Activated T-cell treated with anti-CD3 and anti-CD28 coated beads, Interleukin-2, amount 50 U/mL, for 72 hours (primary cell): ENCODE data around the gene PLPPR5. TPM values are rescaled to one million over a fixed set of nuclear protein-coding genes. Genes with fewer than 3 reads are reported as not detected.
A peak's percentile ranks its signal among the peaks of the same experiment; 100 is the strongest.

Experiments
- ATAC-seq, 2 donors: fragments of 150-1000 bp; cut with Tn5 transposase; replicated peaks in 1 of 2; 2 replicates each; pipeline ENCODE4 v1.10.0; 2021; ENCODE audit warnings: moderate library complexity in 2 of 2, mild to moderate bottlenecking in 1 of 2
- DNase-seq, 2 donors: peaks; one replicate each; pipeline ENCODE4 v3.0.0; 2021 to 2022; ENCODE audit warnings: mixed read lengths in 1 of 2
- H3K27ac Mint-ChIP-seq: one replicate; pipeline ENCODE4 v1.8.0; 2022; ENCODE audit warnings: mild to moderate bottlenecking, moderate library complexity, mixed read lengths
- H3K27me3 Mint-ChIP-seq: one replicate; pipeline ENCODE4 v1.8.0; 2022; ENCODE audit warnings: low read depth, mixed read lengths
- H3K36me3 Mint-ChIP-seq, 2 donors: one replicate each; pipeline ENCODE4 v1.8.0; 2022; ENCODE audit warnings: mixed read lengths in 2 of 2, mild to moderate bottlenecking in 1 of 2; ENCODE audit not compliant: insufficient read depth in 2 of 2
- H3K4me1 Mint-ChIP-seq: one replicate; pipeline ENCODE4 v1.8.0; 2022; ENCODE audit warnings: low read depth, mixed read lengths
- H3K4me3 Mint-ChIP-seq, 2 donors: one replicate each; pipeline ENCODE4 v1.8.0; 2022; ENCODE audit warnings: mild to moderate bottlenecking in 2 of 2, mixed read lengths in 2 of 2, moderate library complexity in 2 of 2
- H3K9me3 Mint-ChIP-seq, 2 donors: one replicate each; pipeline ENCODE4 v1.8.0; 2022; ENCODE audit warnings: mixed read lengths in 2 of 2
- total RNA-seq, 2 donors: library from RNA; stranded (reverse); gene quantifications; one replicate each; pipeline ENCODE4 v1.2.3, GENCODE V29; 2022

The PLPPR5 gene
- total RNA-seq, 2 donors from 2014 or later: not detected

DNA sequence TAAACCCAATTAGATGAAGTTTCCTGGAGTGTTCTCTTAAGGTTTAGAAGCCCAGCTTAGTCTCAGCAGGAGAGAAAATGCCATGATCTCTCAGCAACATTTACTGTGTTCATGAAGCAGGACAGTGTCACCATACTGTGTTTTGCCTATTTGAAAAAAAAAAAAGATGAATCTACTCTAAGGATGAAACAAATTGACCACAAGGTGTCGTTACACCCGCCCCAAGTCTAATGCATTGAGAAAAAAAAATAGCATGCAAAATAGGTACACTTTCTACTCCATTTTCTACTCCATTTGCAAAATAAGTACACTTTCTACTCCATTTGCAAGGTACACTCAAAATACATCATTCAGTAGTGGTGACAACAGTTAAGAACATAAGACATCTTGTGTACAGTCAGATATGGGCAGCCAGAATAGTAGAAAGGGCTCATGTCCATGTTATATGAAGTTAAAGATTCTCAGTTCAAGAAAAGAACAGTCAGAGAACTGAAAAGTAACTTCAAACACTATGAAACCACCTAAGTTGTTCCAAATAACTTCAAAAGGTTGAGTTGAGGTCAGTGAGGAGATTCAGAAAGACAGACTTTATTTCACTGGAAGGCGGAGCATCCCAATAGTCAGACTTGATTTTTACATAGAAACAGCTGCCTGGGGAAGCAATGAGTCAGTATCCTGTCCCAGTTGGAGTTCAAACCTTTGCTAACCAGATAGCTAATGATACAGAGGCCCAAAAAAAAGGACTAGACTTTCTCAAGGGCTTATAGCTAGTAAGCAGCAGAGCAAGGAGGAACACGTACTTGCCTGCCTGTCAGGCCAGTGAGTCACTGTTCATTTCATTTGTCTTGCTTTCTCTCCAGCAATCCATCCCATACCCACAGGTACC lies 13.3 kb downstream of the PLPPR5 start:
- DNase-seq: peak in 1 of 2 donors; percentile 18
- Mint-ChIP-seq H3K27me3 (no peaks in the 10 kb centered on the region), H3K36me3 (no peaks in the 10 kb centered on the region), H3K4me1 (peaks cover 15% of the 10 kb centered on the region), H3K4me3 (peak overlapping the region; percentile 11 to 44), H3K27ac (peak overlapping the region; percentile 11), H3K9me3 (no peaks in the 10 kb centered on the region)
- ATAC-seq: peak; percentile 82 to 88

DNA sequence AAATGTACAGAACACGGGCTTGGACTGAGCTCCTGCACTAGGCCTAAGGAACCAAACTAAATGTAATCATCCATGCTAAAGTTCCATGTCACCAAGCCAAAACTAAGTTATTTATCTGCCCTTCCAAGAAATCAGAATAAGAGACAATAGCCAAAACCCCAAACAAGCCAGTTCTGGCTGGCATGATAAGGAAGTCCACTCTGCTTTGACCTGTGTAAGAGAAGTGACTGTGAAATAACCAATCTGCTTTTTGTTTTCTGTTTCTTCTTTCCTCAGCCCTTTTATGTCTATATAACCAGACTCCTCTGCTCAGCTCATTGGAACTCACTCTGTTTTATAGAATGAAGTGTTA lies 15.1 kb downstream of the PLPPR5 start:
- Mint-ChIP-seq H3K36me3 (no peaks in the 10 kb centered on the region), H3K4me1 (peaks cover 15% of the 10 kb centered on the region), H3K9me3 (no peaks in the 10 kb centered on the region), H3K27ac (peak overlapping the region; percentile 42), H3K4me3 (no peak overlapping the region), H3K27me3 (no peaks in the 10 kb centered on the region)
- no peak for DNase-seq
- ATAC-seq: no peak

DNA sequence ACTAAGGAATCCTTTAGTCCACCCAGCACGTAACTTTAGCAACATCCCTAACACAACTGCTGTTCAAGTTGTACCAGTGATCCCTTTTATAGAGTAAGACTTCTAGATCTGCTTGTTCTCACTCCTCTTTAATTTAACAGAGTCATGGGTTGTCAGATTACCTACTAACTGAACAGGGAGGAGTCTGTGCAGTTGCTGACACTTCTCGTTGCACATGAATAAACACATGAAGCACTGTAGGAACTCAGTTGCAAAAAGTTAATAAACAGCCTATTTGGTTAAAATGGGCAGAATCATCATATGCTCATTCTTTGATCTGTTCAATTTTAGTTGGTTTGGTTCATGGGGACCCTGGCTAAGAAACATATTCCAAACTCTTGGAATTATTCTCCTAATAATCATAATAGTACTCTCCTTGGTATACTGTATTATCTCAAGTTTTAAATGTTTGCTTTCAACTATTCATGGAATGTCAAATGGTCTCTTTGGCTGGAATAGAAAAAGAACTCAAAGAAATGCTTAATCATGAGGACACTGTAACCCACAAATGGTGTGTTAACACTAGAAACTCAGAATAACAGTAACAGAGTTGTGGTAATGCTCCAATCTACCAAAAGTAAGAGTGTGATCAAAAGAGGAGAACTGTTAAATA lies 15.6 kb downstream of the PLPPR5 start:
- ATAC-seq (no peak), DNase-seq (no peak)
- no peak overlapping the region for H3K27ac Mint-ChIP-seq
- no peak overlapping the region for H3K4me3 Mint-ChIP-seq
- H3K9me3 Mint-ChIP-seq: no peaks in the 10 kb centered on the region
- peaks cover 0 to 3% of the 10 kb centered on the region in 2 donors for H3K36me3 Mint-ChIP-seq
- H3K4me1 Mint-ChIP-seq: peaks cover 15% of the 10 kb centered on the region
- H3K27me3 Mint-ChIP-seq: no peaks in the 10 kb centered on the region

DNA sequence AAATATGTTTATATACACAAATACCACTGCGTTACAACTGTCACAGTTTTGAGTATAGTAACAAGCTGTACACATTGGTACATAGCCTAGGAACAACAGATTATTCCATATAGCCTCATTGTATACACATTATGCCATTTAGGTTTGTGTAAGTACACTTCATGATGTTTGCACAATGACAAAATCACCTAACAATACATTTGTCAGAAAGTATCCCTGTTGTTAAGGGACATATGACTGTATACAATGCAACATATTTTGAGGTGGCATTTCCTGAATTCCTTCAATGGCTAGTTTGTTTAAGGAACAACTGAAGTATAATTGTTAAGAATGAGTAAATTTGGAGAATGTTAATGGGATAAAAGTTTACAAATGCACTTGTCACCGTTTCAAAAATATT lies 19.0 kb downstream of the PLPPR5 start:
- Mint-ChIP-seq H3K27me3 (no peaks in the 10 kb centered on the region), H3K36me3 (peaks cover 0 to 7% of the 10 kb centered on the region in 2 donors), H3K4me3 (no peak overlapping the region), H3K4me1 (peaks cover 14% of the 10 kb centered on the region), H3K9me3 (peaks cover 0 to 2% of the 10 kb centered on the region in 2 donors), H3K27ac (no peak overlapping the region)
- DNase-seq (no peak), ATAC-seq (no peak)

DNA sequence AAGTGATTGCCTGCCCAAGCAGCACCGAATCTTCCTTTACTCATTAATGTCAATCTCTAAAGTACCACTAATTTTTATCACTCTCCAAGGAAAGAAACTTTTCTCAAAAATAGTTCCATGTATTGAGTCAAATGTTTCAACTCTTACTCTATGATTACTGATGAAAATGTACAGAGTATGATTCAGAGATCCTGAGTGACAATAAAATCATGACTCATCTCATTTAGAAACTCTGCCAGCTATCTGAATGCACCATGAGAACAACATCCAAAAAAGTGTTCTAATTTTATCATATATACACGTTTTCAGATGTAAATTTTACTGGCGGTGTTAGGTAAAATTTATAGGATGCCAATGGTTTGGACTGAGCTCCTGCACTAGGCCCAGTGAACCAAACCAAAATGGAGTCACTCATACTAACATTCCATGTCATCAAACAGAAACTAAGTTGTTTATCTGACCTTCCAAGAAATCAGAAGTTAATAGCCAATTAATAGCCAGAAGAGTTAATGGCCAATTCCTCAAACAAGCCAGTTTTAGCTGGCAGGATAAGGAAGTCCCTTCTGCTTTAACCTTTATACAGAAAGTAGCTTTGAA lies 22.6 kb downstream of the PLPPR5 start:
- peaks cover 0 to 2% of the 10 kb centered on the region in 2 donors for H3K9me3 Mint-ChIP-seq
- H3K36me3 Mint-ChIP-seq: peaks cover 0 to 7% of the 10 kb centered on the region in 2 donors
- H3K27me3 Mint-ChIP-seq: no peaks in the 10 kb centered on the region
- H3K4me1 Mint-ChIP-seq: peaks cover 14% of the 10 kb centered on the region
- DNase-seq (no peak), ATAC-seq (peak; percentile 65 to 66)
- no peak overlapping the region for H3K4me3 Mint-ChIP-seq
- H3K27ac Mint-ChIP-seq: no peak overlapping the region

DNA sequence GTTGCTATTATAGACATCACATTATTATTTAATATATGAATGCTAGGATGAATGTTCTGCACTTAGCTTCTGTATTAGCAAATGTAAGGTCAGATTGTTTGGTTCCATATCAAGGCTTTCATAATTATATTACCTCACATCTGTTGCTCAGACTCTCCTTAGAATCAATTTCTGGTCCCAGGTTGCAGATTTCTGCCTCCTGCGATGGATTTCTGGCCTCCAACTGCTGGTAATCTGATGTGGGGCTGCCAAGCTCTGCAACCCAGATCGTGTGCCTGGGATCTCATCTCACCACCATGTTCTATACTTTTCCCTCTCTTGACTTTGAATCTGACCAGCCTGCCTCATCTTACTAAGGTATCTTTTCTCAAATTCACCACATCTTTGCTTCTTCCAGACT lies 25.2 kb downstream of the PLPPR5 start:
- DNase-seq (no peak), ATAC-seq (no peak)
- H3K4me3 Mint-ChIP-seq: no peak overlapping the region
- peaks cover 14% of the 10 kb centered on the region for H3K4me1 Mint-ChIP-seq
- H3K27ac Mint-ChIP-seq: no peak overlapping the region
- H3K36me3 Mint-ChIP-seq: peaks cover 0 to 7% of the 10 kb centered on the region in 2 donors
- no peaks in the 10 kb centered on the region for H3K27me3 Mint-ChIP-seq
- H3K9me3 Mint-ChIP-seq: peaks cover 0 to 2% of the 10 kb centered on the region in 2 donors

DNA sequence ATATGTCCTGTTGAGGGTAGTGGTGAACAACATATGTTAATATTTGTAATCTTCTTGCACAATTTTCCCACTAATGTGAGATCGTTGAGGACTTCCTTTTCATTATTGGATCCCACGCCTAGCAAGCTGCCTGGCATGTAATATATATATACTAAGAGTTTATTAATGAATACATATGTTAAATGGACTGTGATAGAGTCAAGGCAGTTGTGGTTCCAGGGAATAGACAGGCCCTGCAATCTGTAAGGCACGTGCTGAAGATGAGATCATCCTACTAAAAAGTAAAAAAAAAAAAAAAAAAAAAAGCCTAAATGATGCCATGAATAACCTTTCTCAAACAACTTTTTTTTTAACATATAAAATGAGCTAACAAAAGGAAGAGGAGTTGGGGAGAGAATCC lies 28.9 kb downstream of the PLPPR5 start:
- Mint-ChIP-seq H3K27ac (no peak overlapping the region), H3K9me3 (peaks cover 0 to 2% of the 10 kb centered on the region in 2 donors), H3K36me3 (no peaks in the 10 kb centered on the region), H3K4me3 (no peak overlapping the region), H3K27me3 (no peaks in the 10 kb centered on the region), H3K4me1 (no peaks in the 10 kb centered on the region)
- DNase-seq: no peak
- no peak for ATAC-seq

DNA sequence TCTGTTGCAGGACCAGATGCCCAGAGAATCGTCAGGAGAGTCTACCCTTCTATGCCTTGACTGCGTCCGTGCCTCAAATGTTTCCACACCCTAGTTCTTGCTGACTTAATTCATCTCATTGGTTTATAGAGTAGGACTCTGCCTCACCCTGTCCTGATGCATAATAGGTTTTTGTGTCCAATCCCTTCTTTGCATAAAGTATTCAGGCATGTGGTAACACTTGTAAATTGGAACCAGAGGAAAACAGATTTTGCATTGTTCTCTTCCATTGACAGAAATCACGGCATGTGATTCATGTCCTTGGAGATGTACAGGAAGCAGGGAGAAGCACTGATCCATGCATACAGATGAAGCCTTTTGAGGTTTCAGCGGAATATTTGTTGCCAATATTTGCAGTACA lies 29.5 kb downstream of the PLPPR5 start:
- ATAC-seq: no peak
- Mint-ChIP-seq H3K36me3 (no peaks in the 10 kb centered on the region), H3K4me3 (no peak overlapping the region), H3K4me1 (no peaks in the 10 kb centered on the region), H3K27me3 (no peaks in the 10 kb centered on the region), H3K27ac (no peak overlapping the region), H3K9me3 (peaks cover 0 to 2% of the 10 kb centered on the region in 2 donors)
- no peak for DNase-seq

DNA sequence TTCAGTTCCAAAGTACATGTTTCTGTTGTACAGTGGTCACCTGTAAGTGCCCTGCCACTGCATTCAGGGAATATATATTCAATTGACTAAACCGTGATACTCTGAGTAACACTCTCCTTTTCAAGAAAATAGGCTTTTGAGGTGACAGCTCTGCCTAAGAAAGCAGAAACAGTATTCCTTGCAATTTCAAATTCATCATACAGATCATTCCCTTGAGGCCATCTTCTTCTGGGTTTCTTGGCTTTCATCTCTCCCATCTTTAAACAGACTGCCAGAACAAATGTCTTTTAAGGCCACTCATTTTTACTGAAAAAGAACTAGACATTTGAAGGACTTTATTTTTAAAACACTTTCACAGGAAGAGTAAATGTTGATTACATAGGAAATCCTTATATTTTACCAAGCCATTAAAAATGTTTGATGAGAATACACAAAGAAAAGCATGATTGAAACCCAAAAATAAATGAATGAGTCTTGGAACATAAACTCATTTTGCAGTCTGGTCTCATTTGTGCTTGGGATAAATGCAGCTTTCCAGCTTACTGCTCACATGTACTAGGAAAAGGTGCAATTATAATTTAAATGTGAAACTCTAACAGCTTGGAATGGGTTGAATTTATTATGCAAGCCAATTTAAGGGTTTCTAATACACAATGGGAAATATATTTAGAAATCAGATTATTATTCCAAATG lies 34.7 kb downstream of the PLPPR5 start:
- H3K36me3 Mint-ChIP-seq: no peaks in the 10 kb centered on the region
- no peak overlapping the region for H3K27ac Mint-ChIP-seq
- DNase-seq (no peak), ATAC-seq (no peak)
- H3K4me3 Mint-ChIP-seq: no peak overlapping the region
- H3K27me3 Mint-ChIP-seq: peaks cover 8% of the 10 kb centered on the region
- peaks cover 0 to 2% of the 10 kb centered on the region in 2 donors for H3K9me3 Mint-ChIP-seq
- H3K4me1 Mint-ChIP-seq: peaks cover 10% of the 10 kb centered on the region

DNA sequence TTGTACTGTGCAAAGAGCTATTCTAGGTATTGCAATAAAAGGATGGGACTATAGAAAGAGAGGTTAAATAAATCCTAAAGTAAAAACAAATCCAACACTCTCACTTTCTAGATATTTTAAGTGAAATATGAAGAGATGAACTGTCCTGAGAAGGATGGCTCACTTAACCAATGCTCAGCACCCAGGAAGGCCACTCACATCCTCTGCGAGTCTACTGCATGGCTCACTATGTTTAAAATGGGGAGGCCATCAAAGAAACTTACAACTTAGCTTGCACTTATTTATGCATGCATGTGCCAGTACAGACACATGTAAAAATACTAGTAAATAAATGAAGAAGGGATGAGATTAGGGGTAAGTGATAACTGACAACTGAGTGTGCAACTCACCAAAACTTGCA lies 37.5 kb downstream of the PLPPR5 start:
- Mint-ChIP-seq H3K27me3 (peaks cover 9% of the 10 kb centered on the region), H3K4me3 (no peak overlapping the region), H3K36me3 (no peaks in the 10 kb centered on the region), H3K4me1 (peaks cover 11% of the 10 kb centered on the region), H3K9me3 (no peaks in the 10 kb centered on the region), H3K27ac (no peak overlapping the region)
- ATAC-seq (no peak), DNase-seq (no peak)

DNA sequence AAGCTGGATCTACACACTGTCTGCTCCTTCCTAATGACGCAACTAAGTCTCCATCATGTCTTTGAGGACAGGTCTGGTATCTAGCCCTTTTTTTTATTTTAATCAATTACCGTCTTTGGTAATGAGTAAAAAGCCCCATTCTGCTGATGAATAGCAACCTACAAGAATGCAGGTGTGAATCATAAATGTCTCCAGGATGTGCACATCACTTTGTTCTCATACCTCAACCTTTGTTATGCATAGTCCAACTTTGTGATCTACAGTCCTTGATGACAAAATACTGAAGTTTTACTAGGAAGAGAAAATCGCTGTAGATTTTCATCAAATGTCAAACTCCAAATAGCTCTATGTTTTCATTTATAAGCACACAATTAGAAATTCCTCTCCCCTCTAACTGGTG lies 39.3 kb downstream of the PLPPR5 start:
- Mint-ChIP-seq H3K4me1 (peaks cover 11% of the 10 kb centered on the region), H3K9me3 (no peaks in the 10 kb centered on the region), H3K4me3 (peak overlapping the region; percentile 1 to 9), H3K36me3 (no peaks in the 10 kb centered on the region), H3K27me3 (peaks cover 9% of the 10 kb centered on the region), H3K27ac (no peak overlapping the region)
- ATAC-seq (peak; percentile 87 to 89), DNase-seq (no peak)

DNA sequence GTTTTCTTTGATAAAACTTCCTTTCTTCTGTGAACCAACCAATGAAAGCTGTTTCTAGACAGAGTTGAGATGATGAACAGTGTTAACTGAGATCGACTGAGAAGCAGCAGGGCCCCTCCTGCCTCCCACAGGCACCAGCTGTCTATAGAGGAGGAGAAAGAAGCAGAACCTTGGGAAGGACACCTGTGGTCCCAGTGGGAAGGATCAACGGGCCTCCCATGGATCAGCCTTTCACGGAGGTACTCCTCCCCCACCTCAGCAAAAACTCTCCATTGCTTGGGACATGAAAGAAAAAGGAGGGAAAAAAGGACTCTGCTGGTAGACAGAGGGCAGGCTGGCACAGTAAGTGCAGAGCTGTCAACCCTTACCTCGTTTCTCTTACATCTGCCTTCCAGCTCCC lies 40.5 kb downstream of the PLPPR5 start:
- H3K27ac Mint-ChIP-seq: no peak overlapping the region
- H3K36me3 Mint-ChIP-seq: no peaks in the 10 kb centered on the region
- no peaks in the 10 kb centered on the region for H3K9me3 Mint-ChIP-seq
- no peak overlapping the region for H3K4me3 Mint-ChIP-seq
- DNase-seq (no peak), ATAC-seq (no peak)
- peaks cover 11% of the 10 kb centered on the region for H3K4me1 Mint-ChIP-seq
- peaks cover 9% of the 10 kb centered on the region for H3K27me3 Mint-ChIP-seq
